Osteocyte (in vitro differentiated cells): Measurements from ENCODE around the gene CRYGN. TPM values are rescaled to one million over a fixed set of nuclear protein-coding genes. Genes with fewer than 3 reads are reported as not detected.

Experiments used
- DNase-seq: peaks from one replicate; pipeline ENCODE4 v3.0.0; 2021; ENCODE audit warnings: mixed read lengths; ENCODE audit not compliant: unreplicated experiment; ENCODE audit errors: extremely low spot score
- H3K27ac Mint-ChIP-seq: one replicate; pipeline ENCODE4 v1.8.0; 2021; ENCODE audit warnings: mild to moderate bottlenecking, mixed read lengths; ENCODE audit not compliant: unreplicated experiment
- H3K27me3 Mint-ChIP-seq: one replicate; pipeline ENCODE4 v1.8.0; 2021; ENCODE audit warnings: mixed read lengths; ENCODE audit not compliant: unreplicated experiment
- H3K36me3 Mint-ChIP-seq: one replicate; pipeline ENCODE4 v1.8.0; 2021; ENCODE audit warnings: mixed read lengths; ENCODE audit not compliant: unreplicated experiment
- H3K4me1 Mint-ChIP-seq: one replicate; pipeline ENCODE4 v1.8.0; 2021; ENCODE audit warnings: mixed read lengths; ENCODE audit not compliant: unreplicated experiment
- H3K4me3 Mint-ChIP-seq: one replicate; pipeline ENCODE4 v1.8.0; 2021; ENCODE audit warnings: mild to moderate bottlenecking, moderate library complexity, mixed read lengths; ENCODE audit not compliant: unreplicated experiment
- H3K9me3 Mint-ChIP-seq: one replicate; pipeline ENCODE4 v1.8.0; 2021; ENCODE audit warnings: mixed read lengths; ENCODE audit not compliant: unreplicated experiment
- total RNA-seq: library from RNA; stranded (reverse); gene quantifications from 2 replicates; pipeline ENCODE4 v1.2.1, GENCODE V29; 2021
- TF ChIP-seq, protein P1 (sequence below): fragments of 200-600 bp; sonication (generic); IDR thresholded peaks from 2 replicates; pipeline ENCODE4 v1.5.0; 2021; ENCODE audit warnings: antibody characterized with exemption, mild to moderate bottlenecking, moderate library complexity

The CRYGN gene
- total RNA-seq, 1 donor from 2014 or later: not detected

DNA sequence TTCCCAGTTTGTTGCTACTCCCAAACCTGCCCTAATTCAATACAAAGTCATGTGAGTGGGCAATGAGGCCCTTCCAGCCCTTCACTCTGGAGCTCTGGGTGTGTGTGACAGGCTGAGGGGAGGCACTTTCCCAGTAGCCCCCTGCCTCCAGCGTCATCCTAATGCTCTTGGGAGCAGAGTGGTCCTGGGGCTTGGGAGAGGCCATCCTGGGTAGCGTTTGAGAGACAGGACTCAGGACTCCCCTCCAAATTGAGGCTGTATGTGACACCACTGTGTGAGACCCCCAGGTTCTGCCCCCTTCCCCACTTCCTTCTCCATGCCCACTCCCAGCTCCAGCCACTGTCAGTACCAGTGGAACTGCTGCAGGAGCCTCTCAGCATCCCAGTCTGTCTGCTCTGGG, 6.5 kb upstream of the CRYGN start:
- DNase-seq: no peak
- no peak overlapping the region for H3K4me3 Mint-ChIP-seq
- no peaks in the 10 kb centered on the region for H3K9me3 Mint-ChIP-seq

DNA sequence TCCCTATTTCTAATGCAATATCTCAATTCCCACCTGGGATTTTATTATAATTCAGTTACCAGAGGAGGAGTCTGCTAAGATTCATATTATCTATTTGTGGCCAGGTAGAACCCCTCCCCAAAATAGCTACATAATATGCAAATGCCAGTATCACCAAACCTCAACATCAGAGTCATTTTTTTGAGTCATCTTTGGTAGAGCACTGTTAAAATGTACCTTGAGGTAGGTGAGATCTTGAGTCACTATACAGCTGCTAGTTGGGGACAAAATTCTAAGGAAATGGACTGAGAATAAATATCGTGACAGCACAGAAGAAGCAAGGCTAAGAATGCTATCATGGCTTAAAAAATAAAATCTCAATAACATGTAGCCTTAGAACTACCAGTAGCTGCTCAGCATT, 4.7 kb upstream of the CRYGN start:
- Mint-ChIP-seq H3K27me3 (peaks cover 16% of the 10 kb centered on the region), H3K36me3 (no peaks in the 10 kb centered on the region), H3K4me3 (no peak overlapping the region), H3K9me3 (no peaks in the 10 kb centered on the region), H3K27ac (no peak overlapping the region), H3K4me1 (peaks cover 16% of the 10 kb centered on the region)
- TF ChIP-seq, protein P1, sequence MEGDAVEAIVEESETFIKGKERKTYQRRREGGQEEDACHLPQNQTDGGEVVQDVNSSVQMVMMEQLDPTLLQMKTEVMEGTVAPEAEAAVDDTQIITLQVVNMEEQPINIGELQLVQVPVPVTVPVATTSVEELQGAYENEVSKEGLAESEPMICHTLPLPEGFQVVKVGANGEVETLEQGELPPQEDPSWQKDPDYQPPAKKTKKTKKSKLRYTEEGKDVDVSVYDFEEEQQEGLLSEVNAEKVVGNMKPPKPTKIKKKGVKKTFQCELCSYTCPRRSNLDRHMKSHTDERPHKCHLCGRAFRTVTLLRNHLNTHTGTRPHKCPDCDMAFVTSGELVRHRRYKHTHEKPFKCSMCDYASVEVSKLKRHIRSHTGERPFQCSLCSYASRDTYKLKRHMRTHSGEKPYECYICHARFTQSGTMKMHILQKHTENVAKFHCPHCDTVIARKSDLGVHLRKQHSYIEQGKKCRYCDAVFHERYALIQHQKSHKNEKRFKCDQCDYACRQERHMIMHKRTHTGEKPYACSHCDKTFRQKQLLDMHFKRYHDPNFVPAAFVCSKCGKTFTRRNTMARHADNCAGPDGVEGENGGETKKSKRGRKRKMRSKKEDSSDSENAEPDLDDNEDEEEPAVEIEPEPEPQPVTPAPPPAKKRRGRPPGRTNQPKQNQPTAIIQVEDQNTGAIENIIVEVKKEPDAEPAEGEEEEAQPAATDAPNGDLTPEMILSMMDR: no peak
- no peak for DNase-seq

More for the DNA sequence above, 6.5 kb upstream of the CRYGN start:
- Mint-ChIP-seq H3K36me3 (no peaks in the 10 kb centered on the region), H3K27me3 (peaks cover 12% of the 10 kb centered on the region), H3K4me1 (peaks cover 3% of the 10 kb centered on the region), H3K27ac (no peak overlapping the region)
- TF ChIP-seq, protein P1: no peak

DNA sequence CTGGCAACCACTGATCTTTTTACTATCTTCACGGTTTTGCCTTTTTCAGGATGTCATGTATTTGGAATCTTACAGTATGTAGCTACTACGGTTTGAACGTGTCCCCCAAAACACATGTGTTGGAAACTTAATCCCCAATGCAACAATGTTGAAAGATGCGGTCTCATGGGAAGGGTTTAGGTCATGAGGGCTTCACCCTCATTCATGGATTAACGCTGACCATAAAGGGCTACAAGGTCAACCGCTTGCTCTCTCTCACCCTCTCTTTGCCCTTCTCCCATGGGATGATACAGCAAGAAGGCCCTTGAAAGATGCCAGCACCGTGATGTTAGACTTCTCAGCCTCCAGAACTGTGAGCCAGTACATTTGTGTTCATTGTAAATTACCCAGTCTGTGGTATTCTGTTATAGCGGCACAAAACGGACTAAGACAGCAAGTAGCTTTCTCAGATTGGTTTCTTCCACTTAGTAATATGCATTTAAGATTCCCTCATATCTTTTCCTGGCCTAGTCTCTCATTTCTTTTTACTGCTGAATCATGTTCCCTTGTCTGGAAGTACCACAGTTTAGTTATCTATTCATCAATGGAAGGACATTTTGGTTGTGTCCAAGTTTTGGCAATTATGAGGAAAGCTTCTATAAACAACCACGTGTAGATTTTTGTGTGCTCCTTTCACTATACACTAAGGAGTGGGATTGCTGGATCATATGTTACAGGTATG, 3.0 kb upstream of the CRYGN start:
- H3K27ac Mint-ChIP-seq: no peak overlapping the region
- TF ChIP-seq, protein P1: no peak
- no peak overlapping the region for H3K4me3 Mint-ChIP-seq
- no peaks in the 10 kb centered on the region for H3K36me3 Mint-ChIP-seq
- peaks cover 16% of the 10 kb centered on the region for H3K4me1 Mint-ChIP-seq
- no peaks in the 10 kb centered on the region for H3K9me3 Mint-ChIP-seq
- DNase-seq: no peak
- peaks cover 16% of the 10 kb centered on the region for H3K27me3 Mint-ChIP-seq

DNA sequence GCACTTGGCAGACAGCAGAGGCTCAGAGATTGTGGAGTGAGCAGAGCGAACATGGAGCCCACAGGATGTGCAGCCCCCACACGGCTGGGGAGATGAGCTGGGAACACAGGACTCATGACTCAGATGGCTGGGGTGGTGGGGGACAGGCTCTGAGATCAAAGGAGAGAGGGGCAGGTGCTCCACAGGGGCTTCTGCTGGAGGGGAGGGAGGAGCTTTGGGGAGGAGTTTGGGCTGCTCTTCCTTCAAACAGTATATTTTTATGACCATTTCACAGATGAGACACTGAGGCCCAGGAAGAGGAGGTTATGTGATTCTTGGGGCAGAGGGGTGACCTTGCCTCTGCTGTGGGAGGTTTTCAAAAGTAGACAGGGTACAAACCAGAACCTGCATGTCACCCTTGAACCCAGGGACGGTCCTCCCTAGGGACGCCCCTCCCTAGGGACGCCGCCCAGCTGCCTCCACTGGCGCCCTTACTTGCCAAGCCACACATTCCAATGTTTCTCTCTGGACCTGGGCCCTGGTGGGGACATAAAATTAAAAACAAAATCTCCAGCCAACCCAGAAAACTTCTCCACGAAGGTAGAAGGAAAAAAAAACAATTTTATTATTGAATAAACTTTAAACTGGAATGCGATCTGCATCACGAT, 981 bp upstream of the CRYGN start:
- TF ChIP-seq, protein P1: no peak
- Mint-ChIP-seq H3K9me3 (no peaks in the 10 kb centered on the region), H3K27me3 (peaks cover 16% of the 10 kb centered on the region), H3K36me3 (no peaks in the 10 kb centered on the region), H3K4me3 (no peak overlapping the region), H3K4me1 (peaks cover 26% of the 10 kb centered on the region), H3K27ac (no peak overlapping the region)
- no peak for DNase-seq

DNA sequence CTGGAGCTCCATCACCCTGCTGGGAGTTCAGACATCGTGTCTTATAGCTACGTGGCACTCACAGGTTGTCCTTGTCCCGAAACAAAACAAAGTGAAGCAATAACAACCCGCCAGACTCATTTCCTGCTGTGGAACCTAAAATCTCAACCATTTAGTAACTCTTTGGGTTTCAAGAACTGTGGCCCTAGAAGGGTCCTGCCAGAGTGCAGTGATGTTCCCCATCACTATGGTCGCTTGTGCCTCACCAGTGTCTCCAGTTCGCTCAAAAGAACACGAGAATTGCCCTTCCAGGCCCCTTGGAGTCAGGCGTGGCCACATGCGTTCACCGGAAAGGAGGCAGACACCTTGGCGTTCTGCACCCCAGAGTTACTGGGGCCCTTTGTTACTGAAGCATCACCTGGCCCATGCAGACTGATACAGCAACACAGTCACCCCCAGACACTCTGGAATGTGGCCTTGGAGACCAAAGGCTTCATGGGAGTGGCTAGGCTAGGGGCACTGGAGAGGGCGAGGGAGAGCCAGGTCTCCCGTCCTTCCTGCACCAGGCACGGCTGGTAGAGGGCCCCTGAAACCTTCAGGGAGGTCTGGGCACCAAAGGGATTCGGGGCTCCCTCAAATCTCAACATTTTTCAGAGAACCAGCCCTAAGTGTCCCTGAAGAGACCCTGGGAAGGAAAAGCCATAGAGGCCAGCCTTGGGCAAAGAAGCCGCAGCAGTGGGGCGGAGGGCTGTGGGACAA, 908 bp downstream of the CRYGN start:
- Mint-ChIP-seq H3K36me3 (no peaks in the 10 kb centered on the region), H3K27ac (no peak overlapping the region), H3K27me3 (peaks cover 11% of the 10 kb centered on the region), H3K4me3 (no peak overlapping the region), H3K4me1 (peaks cover 26% of the 10 kb centered on the region), H3K9me3 (no peaks in the 10 kb centered on the region)
- no peak for DNase-seq
- TF ChIP-seq, protein P1: no peak
